ENCODE data around the gene GID8. TPM values are rescaled to one million over a fixed set of nuclear protein-coding genes. Genes with fewer than 3 reads are reported as not detected.

Gene GID8
- total RNA-seq, 1 donor = 34.4 TPM

DNA sequence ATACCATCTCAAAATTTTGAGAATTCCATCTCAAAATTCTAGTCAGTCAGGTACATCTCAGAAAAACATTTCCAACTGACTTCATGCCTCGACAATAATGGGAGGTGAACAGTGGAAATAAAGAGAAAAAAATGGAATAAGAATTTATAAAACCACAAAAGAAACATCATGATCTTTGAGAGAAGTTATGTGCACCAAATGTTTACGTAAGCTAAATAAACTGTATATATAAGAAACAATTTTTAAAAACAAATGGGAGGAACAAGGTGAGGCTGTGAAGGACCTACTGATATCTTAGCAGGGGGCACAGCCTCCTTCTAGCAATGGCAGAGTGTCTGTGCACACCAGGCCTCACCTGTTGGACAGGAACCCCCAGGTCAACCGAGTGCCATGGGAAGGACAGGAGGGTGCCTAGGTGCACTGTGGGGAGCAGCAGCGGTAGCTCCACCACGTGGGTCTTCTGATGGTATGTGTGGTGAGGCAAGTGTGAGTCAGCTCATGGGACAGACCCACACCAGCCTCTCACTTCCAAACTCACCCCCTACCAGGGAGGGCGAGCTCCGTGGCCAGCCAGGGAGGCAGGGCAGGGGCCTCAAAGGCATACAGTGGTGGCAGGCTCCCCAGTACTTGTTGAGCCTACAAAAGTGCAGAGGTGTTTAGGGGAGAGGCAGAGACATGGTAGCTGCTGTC, 34.9 kb upstream of the GID8 start:
- no peaks in the 10 kb centered on the region for H3K9me3 ChIP-seq (ENCODE audit: low read depth, low read length)
- TF ChIP-seq, protein P1, sequence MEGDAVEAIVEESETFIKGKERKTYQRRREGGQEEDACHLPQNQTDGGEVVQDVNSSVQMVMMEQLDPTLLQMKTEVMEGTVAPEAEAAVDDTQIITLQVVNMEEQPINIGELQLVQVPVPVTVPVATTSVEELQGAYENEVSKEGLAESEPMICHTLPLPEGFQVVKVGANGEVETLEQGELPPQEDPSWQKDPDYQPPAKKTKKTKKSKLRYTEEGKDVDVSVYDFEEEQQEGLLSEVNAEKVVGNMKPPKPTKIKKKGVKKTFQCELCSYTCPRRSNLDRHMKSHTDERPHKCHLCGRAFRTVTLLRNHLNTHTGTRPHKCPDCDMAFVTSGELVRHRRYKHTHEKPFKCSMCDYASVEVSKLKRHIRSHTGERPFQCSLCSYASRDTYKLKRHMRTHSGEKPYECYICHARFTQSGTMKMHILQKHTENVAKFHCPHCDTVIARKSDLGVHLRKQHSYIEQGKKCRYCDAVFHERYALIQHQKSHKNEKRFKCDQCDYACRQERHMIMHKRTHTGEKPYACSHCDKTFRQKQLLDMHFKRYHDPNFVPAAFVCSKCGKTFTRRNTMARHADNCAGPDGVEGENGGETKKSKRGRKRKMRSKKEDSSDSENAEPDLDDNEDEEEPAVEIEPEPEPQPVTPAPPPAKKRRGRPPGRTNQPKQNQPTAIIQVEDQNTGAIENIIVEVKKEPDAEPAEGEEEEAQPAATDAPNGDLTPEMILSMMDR (IDR thresholded peaks at IDR 0.05; ENCODE audit: extremely low read depth, low read depth, low read length) = no peak
- peaks cover 54% of the 10 kb centered on the region for H4K20me1 ChIP-seq (ENCODE audit: insufficient read depth, low read length)
- no peak overlapping the region for H3K27ac ChIP-seq (ENCODE audit: low read depth, low read length)
- no peaks in the 10 kb centered on the region for H3K27me3 ChIP-seq (ENCODE audit: insufficient read depth, low read length)
- H3K4me2 ChIP-seq (ENCODE audit: insufficient read depth, low read length) = no peak overlapping the region
- H3K36me3 ChIP-seq (ENCODE audit: insufficient read depth, low read length) = peaks cover 67% of the 10 kb centered on the region
- DNase-seq (ENCODE audit: insufficient read length, low spot score, missing footprints) = peak; percentile 87
- no peak overlapping the region for H3K4me3 ChIP-seq (ENCODE audit: insufficient read depth, low read length)
- peaks cover 43% of the 10 kb centered on the region for H3K79me2 ChIP-seq (ENCODE audit: insufficient read depth, low read length)
- peaks cover 33% of the 10 kb centered on the region for H3K4me1 ChIP-seq (ENCODE audit: insufficient read depth, low read length)
- H2AFZ ChIP-seq (ENCODE audit: low read length) = no peak overlapping the region

DNA sequence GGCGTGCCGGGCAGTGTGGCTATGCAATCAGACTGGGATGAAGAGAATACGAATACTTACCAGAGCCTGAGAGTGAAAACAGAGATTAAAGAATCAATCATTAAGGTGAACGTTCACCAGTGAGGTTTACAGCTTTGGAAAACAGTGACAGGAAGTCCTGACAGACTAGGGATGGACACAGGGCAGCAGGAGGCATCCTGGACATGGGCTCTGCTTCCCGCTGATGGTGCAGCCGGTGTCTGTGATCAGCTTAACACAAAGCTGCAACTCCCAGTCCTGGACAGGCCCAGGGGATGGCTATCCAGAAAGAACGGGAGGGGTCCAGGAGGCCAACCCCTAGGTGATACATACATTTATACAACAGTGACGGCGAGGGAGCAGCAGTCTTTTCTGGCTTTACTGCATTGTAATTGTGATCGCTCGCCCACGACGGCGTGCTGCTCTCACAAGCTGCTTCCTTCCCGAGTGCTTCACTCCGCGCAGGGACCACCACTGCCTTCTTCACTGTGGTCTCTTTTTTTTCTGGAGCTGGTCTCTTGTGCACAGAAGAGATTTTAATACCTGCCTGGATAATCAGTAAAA, 32.3 kb upstream of the GID8 start:
- Histone ChIP-seq H3K27ac (ENCODE audit: low read depth, low read length) (no peak overlapping the region), H2AFZ (ENCODE audit: low read length) (no peak overlapping the region), H3K9me3 (ENCODE audit: low read depth, low read length) (no peaks in the 10 kb centered on the region), H3K27me3 (ENCODE audit: insufficient read depth, low read length) (no peaks in the 10 kb centered on the region), H3K79me2 (ENCODE audit: insufficient read depth, low read length) (peaks cover 69% of the 10 kb centered on the region), H3K4me2 (ENCODE audit: insufficient read depth, low read length) (no peak overlapping the region), H3K4me3 (ENCODE audit: insufficient read depth, low read length) (no peak overlapping the region), H3K36me3 (ENCODE audit: insufficient read depth, low read length) (peaks cover 92% of the 10 kb centered on the region), H4K20me1 (ENCODE audit: insufficient read depth, low read length) (peaks cover 69% of the 10 kb centered on the region), H3K4me1 (ENCODE audit: insufficient read depth, low read length) (peaks cover 21% of the 10 kb centered on the region)
- TF ChIP-seq, protein P1 (IDR thresholded peaks at IDR 0.05; ENCODE audit: extremely low read depth, low read depth, low read length) = no peak
- DNase-seq (ENCODE audit: insufficient read length, low spot score, missing footprints) = no peak

DNA sequence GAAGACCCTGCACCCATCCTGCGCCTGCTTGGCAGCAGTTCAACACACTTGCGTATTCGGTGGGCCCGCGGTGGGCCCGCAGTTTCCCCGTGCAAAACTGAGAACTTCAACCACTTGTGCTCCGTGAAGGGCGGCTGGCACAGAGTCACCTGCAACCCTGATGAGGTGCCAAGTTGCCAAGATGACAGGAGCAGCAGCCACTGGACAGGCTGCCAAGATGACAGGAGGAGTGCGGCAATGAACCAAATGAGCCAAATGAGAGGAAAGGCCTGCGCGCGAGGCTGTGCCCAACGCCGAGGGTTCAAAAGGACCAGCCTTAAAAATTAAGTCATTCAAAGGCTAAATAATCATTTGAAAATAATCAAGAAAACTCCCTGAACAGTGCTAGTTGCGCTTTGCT, 31.7 kb upstream of the GID8 start:
- TF ChIP-seq, protein P1 (IDR thresholded peaks at IDR 0.05; ENCODE audit: extremely low read depth, low read depth, low read length) = no peak
- peaks cover 75% of the 10 kb centered on the region for H3K79me2 ChIP-seq (ENCODE audit: insufficient read depth, low read length)
- no peak overlapping the region for H2AFZ ChIP-seq (ENCODE audit: low read length)
- H3K4me2 ChIP-seq (ENCODE audit: insufficient read depth, low read length) = no peak overlapping the region
- peaks cover 17% of the 10 kb centered on the region for H3K4me1 ChIP-seq (ENCODE audit: insufficient read depth, low read length)
- H3K27ac ChIP-seq (ENCODE audit: low read depth, low read length) = no peak overlapping the region
- H3K4me3 ChIP-seq (ENCODE audit: insufficient read depth, low read length) = no peak overlapping the region
- DNase-seq (ENCODE audit: insufficient read length, low spot score, missing footprints) = no peak
- no peaks in the 10 kb centered on the region for H3K9me3 ChIP-seq (ENCODE audit: low read depth, low read length)
- no peaks in the 10 kb centered on the region for H3K27me3 ChIP-seq (ENCODE audit: insufficient read depth, low read length)
- peaks cover 70% of the 10 kb centered on the region for H4K20me1 ChIP-seq (ENCODE audit: insufficient read depth, low read length)
- H3K36me3 ChIP-seq (ENCODE audit: insufficient read depth, low read length) = peaks cover 96% of the 10 kb centered on the region

DNA sequence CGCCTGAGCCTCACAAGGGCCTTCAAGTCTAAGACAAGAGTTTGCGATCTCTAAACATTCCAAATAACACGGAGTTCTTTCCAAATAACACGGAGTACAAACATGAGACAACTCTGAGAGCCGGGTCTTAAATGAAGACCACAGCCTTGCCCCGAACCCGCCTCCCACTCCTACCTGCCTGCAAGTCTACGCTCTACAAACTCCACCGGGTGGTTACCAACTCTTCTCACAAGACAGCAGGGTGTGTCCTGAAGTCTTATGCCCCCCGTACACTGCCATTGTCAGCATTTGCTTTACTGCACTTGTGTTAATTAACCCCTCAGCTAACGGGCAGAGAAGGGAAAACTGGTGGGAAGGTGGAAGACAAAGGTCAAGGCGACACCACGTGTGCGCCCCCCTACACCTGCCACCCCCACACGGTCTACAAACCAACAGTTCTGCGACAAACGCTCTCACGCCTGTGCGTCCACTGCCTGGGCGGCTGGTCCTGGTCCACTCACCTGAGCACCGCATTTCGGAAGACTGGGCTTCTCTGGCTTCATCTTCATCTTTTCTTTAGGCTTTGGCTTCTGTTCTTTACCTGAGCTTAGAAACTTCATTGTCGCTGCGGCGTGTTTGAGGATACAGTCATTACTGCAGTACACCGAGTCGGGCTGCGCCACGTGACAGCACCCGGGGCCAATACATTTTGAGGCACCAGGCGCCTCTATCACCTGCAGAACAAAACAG, 31.1 kb upstream of the GID8 start:
- TF ChIP-seq, protein P1 (IDR thresholded peaks at IDR 0.05; ENCODE audit: extremely low read depth, low read depth, low read length) = no peak
- H4K20me1 ChIP-seq (ENCODE audit: insufficient read depth, low read length) = peaks cover 74% of the 10 kb centered on the region
- H3K27ac ChIP-seq (ENCODE audit: low read depth, low read length) = no peak overlapping the region
- peaks cover 96% of the 10 kb centered on the region for H3K36me3 ChIP-seq (ENCODE audit: insufficient read depth, low read length)
- peak overlapping the region; percentile 36 for H3K4me2 ChIP-seq (ENCODE audit: insufficient read depth, low read length)
- H2AFZ ChIP-seq (ENCODE audit: low read length) = no peak overlapping the region
- H3K79me2 ChIP-seq (ENCODE audit: insufficient read depth, low read length) = peaks cover 81% of the 10 kb centered on the region
- H3K9me3 ChIP-seq (ENCODE audit: low read depth, low read length) = no peaks in the 10 kb centered on the region
- no peak overlapping the region for H3K4me3 ChIP-seq (ENCODE audit: insufficient read depth, low read length)
- peaks cover 17% of the 10 kb centered on the region for H3K4me1 ChIP-seq (ENCODE audit: insufficient read depth, low read length)
- no peaks in the 10 kb centered on the region for H3K27me3 ChIP-seq (ENCODE audit: insufficient read depth, low read length)
- peak; percentile 25 for DNase-seq (ENCODE audit: insufficient read length, low spot score, missing footprints)

Measured in osteoblast (primary cell).